PC-9 (cell line): ENCODE results near the gene VDAC1. TPM values are rescaled to one million over a fixed set of nuclear protein-coding genes. Genes with fewer than 3 reads are reported as not detected.

ENCODE experiments used
- BruUV-seq: library from RNA; stranded (reverse); fragments of 400-500 nt; replicated peaks from 2 replicates; lab custom pipeline; 2021; lab: Mats Ljungman, UMichigan
- CTCF ChIA-PET: fragments of 300-600 bp; sonication (Branson Sonifier 250); formaldehyde crosslinking; loops from one replicate; lab custom pipeline; 2022; ENCODE audit warnings: antibody characterized with exemption; lab: Charles Lee
- POLR2A ChIA-PET: fragments of 300-600 bp; sonication (Branson Sonifier 250); formaldehyde crosslinking; loops from one replicate; lab custom pipeline; 2022; ENCODE audit warnings: antibody characterized with exemption; ENCODE audit not compliant: unreplicated experiment; lab: Charles Lee
- DNase-seq, 2 experiments: peaks; one replicate each; pipeline versions ENCODE4 v3.0.0 to v3.0.0-alpha.2; 2015 to 2022; ENCODE audit warnings: mixed read lengths in 1 of 2
- H2AFZ ChIP-seq: fragments of 200-600 bp; sonication (generic); 2 replicates; pipeline ENCODE4 v1.8.1; 2017; ENCODE audit warnings: antibody characterized with exemption
- H3F3A ChIP-seq: fragments of 200-600 bp; sonication (generic); 2 replicates; pipeline ENCODE4 v1.8.1; 2017; ENCODE audit warnings: antibody characterized with exemption, mild to moderate bottlenecking, low read depth; ENCODE audit not compliant: insufficient read depth
- H3K27ac ChIP-seq: fragments of 200-600 bp; sonication (generic); 2 replicates; pipeline ENCODE4 v1.6.1; 2016; ENCODE audit warnings: mixed run types
- H3K27me3 ChIP-seq: fragments of 200-600 bp; sonication (generic); 2 replicates; pipeline ENCODE4 v1.6.1; 2016; ENCODE audit warnings: low read depth, mixed run types; ENCODE audit not compliant: insufficient read depth
- H3K36me3 ChIP-seq: fragments of 200-600 bp; sonication (generic); 2 replicates; pipeline ENCODE4 v1.6.1; 2016; ENCODE audit warnings: low read depth, mixed run types
- H3K4me1 ChIP-seq: fragments of 200-600 bp; sonication (generic); replicated peaks from 2 replicates; pipeline ENCODE4 v1.6.1; 2016; ENCODE audit warnings: mixed run types; ENCODE audit not compliant: insufficient read depth
- H3K4me2 ChIP-seq: fragments of 200-600 bp; sonication (generic); 2 replicates; pipeline ENCODE4 v1.6.1; 2017; ENCODE audit warnings: mixed run types
- H3K4me3 ChIP-seq: fragments of 200-600 bp; sonication (generic); 2 replicates; pipeline ENCODE4 v1.6.1; 2016; ENCODE audit warnings: mixed run types
- H3K79me2 ChIP-seq: fragments of 200-600 bp; sonication (generic); 2 replicates; pipeline ENCODE4 v1.6.1; 2017; ENCODE audit warnings: low read depth, mixed run types
- H3K9me2 ChIP-seq: fragments of 200-600 bp; sonication (generic); 2 replicates; pipeline ENCODE4 v1.8.1; 2017; ENCODE audit warnings: mild to moderate bottlenecking; ENCODE audit not compliant: insufficient read depth
- H3K9me3 ChIP-seq: fragments of 200-600 bp; sonication (generic); 2 replicates; pipeline ENCODE4 v1.8.1; 2016; ENCODE audit warnings: low read depth; ENCODE audit not compliant: insufficient read depth
- H4K20me1 ChIP-seq: fragments of 200-600 bp; sonication (generic); 2 replicates; pipeline ENCODE4 v1.8.1; 2017; ENCODE audit not compliant: insufficient read depth
- CTCF ChIP-seq: fragments of 200-600 bp; sonication (generic); conservative IDR thresholded peaks from 2 replicates; pipeline ENCODE4 v1.6.1; 2017; ENCODE audit warnings: mixed run types, antibody characterized with exemption, mild to moderate bottlenecking, moderate library complexity
- EZH2 ChIP-seq: fragments of 200-600 bp; sonication (generic); IDR thresholded peaks from 2 replicates; pipeline ENCODE4 v1.8.0; 2017; ENCODE audit warnings: antibody characterized with exemption, low read depth
- intact Hi-C: fragments of 100-400 bp; cut with micrococcal nuclease; formaldehyde crosslinking; loops from one replicate; pipeline ENCODE4 v1.10.0; 2022; ENCODE audit not compliant: unreplicated experiment
- total RNA-seq: library from RNA; stranded (reverse); gene quantifications from 2 replicates; pipeline ENCODE4 v1.2.3, GENCODE V29; 2021

Gene VDAC1
- total RNA-seq, 1 experiment from 2014 or later = 228 TPM

GRCh38 chr5:133944263-133945185 is 60.3 kb downstream of the VDAC1 start:
- no peaks in the 10 kb centered on the region for H3K9me2 ChIP-seq
- no peaks in the 10 kb centered on the region for H4K20me1 ChIP-seq
- no peak overlapping the region for H3K4me3 ChIP-seq
- ChIA-PET CTCF (no interaction called here), POLR2A (no interaction called here)
- no peaks in the 10 kb centered on the region for H3K79me2 ChIP-seq
- peak; percentile 41 to 70 for DNase-seq
- peaks cover 11% of the 10 kb centered on the region for H3F3A ChIP-seq
- H3K4me1 ChIP-seq = peaks cover 28% of the 10 kb centered on the region
- H2AFZ ChIP-seq = no peak overlapping the region
- no TSS peak for BruUV-seq
- no peak overlapping the region for H3K4me2 ChIP-seq
- no peak for TF ChIP-seq EZH2
- peak; percentile 91 for TF ChIP-seq CTCF
- H3K27me3 ChIP-seq = no peaks in the 10 kb centered on the region
- H3K9me3 ChIP-seq = no peaks in the 10 kb centered on the region; the same call in 1 of the 2 replicates
- no peaks in the 10 kb centered on the region for H3K36me3 ChIP-seq
- H3K27ac ChIP-seq = no peak overlapping the region
- intact Hi-C loops = loop anchor here (1.0 kb wide), 1 partner anchor 833 kb away; no protein-coding TSS in a partner anchor

GRCh38 chr5:133943475-133943817 is 61.3 kb downstream of the VDAC1 start:
- peak overlapping the region; percentile 5; the same call in 1 of the 2 replicates for H3K4me2 ChIP-seq
- no peak overlapping the region for H3K27ac ChIP-seq
- H3K9me3 ChIP-seq = no peaks in the 10 kb centered on the region; the same call in 1 of the 2 replicates
- peaks cover 37% of the 10 kb centered on the region for H3K4me1 ChIP-seq
- peaks cover 20% of the 10 kb centered on the region for H3F3A ChIP-seq
- CTCF ChIA-PET = no interaction called here
- no peak overlapping the region for H3K4me3 ChIP-seq
- no peaks in the 10 kb centered on the region for H3K79me2 ChIP-seq
- DNase-seq = no peak
- no peaks in the 10 kb centered on the region for H3K9me2 ChIP-seq
- intact Hi-C loops = no loop called here
- POLR2A ChIA-PET = no interaction called here
- no peak overlapping the region for H2AFZ ChIP-seq
- H4K20me1 ChIP-seq = no peaks in the 10 kb centered on the region
- H3K36me3 ChIP-seq = no peaks in the 10 kb centered on the region
- no TSS peak for BruUV-seq
- TF ChIP-seq EZH2 = no peak
- no peak for TF ChIP-seq CTCF
- H3K27me3 ChIP-seq = no peaks in the 10 kb centered on the region

GRCh38 chr5:133942614-133943474 is 61.9 kb downstream of the VDAC1 start:
- no peaks in the 10 kb centered on the region for H3K9me2 ChIP-seq
- H3F3A ChIP-seq = peaks cover 26% of the 10 kb centered on the region
- H3K9me3 ChIP-seq = no peaks in the 10 kb centered on the region; the same call in 1 of the 2 replicates
- H2AFZ ChIP-seq = no peak overlapping the region
- intact Hi-C loops = no loop called here
- no TSS peak for BruUV-seq
- H3K4me1 ChIP-seq = peaks cover 43% of the 10 kb centered on the region
- H3K79me2 ChIP-seq = no peaks in the 10 kb centered on the region
- no peak overlapping the region for H3K27ac ChIP-seq
- H4K20me1 ChIP-seq = no peaks in the 10 kb centered on the region
- H3K36me3 ChIP-seq = no peaks in the 10 kb centered on the region
- ChIA-PET POLR2A (no interaction called here), CTCF (no interaction called here)
- H3K4me2 ChIP-seq = peak overlapping the region; percentile 5; the same call in 1 of the 2 replicates
- no peak for TF ChIP-seq CTCF
- TF ChIP-seq EZH2 = no peak
- H3K27me3 ChIP-seq = no peaks in the 10 kb centered on the region
- DNase-seq = no peak
- no peak overlapping the region for H3K4me3 ChIP-seq
